ENCODE measurements around the gene TRMT10A.
"Not testable (repeated sequence)": the region's sequence is repeated elsewhere in the genome, so short reads cannot be mapped to it uniquely, and the experiment has no call there.

TRMT10A gene

DNA sequence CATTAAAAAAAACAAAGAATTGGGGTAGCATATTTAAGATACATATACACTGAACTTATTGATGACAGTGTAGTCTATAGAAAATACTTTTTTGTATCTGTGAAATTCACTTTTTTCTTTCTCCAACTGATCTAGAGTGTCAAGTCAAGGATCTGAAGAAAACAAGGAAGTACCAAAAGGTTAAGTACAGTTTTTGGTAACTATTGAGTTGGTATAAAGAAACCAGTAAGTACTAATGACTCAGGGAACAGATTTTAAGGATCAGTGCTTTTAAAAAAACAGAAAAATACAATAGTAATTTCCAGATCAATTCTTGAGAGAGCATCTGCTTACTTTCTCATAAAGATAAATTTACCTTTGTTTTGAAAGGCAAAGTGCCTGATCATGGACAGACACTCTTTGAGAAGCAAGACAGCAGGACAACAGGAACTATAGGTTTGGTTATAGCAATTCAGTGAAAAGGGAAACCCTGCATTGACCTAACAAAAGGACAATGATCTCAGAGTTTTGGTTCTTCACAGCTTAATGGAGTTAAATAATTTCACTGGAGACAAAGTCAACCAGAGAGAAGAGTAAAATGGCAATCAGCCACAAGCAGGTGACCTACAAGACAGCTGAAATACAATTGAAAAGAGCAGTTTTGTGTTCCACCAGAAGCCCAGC, 23.4 kb downstream of the TRMT10A start:
- no peak for DNase-seq

DNA sequence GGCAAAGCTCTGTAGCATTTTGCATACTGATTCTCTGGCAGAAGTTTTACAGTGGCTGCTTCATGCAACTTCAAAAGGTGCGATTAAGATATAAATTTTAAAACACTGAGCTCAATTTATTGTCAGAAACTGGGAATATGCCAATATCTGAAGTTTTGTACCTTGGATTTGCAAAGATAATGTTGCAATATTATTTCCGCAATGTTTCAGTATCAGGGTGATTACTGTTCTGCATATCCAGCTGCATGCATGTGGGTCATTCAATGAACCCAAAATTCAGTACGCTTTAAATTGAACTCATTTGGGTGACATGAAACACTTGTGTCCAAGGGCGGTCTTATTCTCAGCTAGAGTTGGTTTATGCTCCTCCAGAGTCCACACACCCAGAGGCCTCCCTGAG, 26.2 kb downstream of the TRMT10A start:
- DNase-seq, result no peak

DNA sequence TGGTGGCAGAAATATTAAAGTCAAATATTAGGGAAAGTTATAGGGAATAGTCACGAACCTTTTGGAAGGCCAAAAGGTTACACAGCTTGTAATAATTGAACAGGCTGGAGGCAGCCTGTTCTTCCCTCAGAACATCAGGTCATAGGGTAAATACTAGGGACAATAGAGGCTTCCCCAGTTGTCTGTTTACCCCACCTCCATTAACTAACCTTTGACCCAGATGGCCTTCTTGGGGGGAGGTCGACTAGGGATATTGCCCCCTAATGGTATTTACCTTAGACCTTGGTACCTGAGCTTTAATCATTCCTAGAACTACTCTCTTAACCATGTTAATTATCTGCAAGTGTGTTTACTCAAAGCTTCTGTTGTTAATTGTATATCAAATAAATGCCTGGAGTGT, 27.0 kb downstream of the TRMT10A start:
- no peak for DNase-seq

DNA sequence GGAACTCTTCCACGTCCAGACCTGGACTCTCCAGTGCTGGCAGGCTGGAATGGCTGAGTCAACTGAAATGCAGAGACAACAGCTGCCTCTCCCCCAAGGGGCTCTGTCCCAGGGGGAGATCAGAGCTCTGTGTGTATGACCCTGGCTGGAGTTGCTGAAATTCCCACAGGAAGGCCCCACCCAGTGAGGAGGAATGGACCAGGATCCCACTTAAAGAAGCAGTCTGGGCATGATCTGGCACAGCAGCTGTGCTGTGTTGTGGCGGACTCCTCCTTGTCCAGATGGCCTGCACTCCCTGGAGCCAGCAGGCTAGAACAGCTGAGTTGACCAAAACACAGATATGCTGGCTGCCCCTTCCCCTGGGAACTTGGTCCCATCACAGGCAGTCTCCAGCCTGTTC, 27.6 kb downstream of the TRMT10A start:
- DNase-seq, result peak; percentile 28

DNA sequence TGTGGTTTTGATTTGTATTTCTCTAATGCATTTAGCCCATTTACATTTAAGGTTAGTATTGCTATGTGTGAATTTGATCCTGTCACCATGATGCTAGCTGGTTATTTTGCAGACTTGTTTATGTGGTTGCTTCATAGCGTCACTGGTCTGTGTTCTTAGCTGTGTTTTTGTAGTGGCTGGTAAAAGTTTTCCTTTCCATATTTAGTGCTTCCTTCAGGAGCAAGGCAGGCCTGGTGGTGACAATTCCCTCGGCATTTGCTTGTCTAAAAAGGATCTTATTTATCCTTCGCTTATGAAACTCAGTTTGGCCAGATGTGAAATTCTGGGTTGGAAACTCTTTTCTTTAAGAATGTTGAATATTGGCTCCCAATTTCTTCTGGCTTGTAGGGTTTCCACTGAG, 29.1 kb downstream of the TRMT10A start:
- not testable (repeated sequence) for DNase-seq

DNA sequence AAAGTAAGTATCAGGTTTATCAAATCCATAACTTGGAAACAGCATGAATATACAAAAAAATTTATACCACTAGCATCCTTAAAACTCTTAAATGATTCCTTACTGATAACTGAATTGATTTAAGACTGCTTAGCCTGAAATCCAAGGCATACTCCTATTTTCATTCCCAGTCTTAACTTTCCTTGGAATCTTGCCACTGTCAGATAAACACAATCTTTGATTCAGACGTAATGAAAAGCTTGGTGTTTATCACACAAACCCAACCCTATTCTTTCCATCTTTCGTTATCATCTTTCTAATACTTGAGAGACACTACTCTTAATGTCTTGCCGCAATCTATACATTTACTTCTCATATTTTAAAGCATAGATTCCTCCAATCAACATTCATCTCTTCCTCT, 33.9 kb downstream of the TRMT10A start:
- no peak for DNase-seq

DNA sequence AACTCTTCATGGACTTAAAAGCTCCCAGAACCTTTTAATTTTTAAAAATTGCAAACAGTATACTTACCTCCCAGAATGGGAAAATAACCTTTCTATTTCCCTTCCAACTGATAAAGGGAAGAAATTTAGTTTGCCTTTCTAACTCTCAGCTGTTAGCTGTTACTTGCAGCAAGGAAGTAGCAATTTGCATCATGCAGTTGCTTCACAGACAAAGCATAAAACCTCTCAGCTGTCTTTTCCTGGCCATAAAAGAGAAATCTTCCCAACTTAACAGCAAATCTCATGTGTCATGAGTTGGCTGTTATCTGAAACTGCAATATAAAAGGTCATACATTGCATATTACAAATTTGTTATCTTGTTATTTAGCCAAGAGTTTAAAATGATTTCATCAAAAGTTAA, 34.6 kb downstream of the TRMT10A start:
- no peak for DNase-seq

DNA sequence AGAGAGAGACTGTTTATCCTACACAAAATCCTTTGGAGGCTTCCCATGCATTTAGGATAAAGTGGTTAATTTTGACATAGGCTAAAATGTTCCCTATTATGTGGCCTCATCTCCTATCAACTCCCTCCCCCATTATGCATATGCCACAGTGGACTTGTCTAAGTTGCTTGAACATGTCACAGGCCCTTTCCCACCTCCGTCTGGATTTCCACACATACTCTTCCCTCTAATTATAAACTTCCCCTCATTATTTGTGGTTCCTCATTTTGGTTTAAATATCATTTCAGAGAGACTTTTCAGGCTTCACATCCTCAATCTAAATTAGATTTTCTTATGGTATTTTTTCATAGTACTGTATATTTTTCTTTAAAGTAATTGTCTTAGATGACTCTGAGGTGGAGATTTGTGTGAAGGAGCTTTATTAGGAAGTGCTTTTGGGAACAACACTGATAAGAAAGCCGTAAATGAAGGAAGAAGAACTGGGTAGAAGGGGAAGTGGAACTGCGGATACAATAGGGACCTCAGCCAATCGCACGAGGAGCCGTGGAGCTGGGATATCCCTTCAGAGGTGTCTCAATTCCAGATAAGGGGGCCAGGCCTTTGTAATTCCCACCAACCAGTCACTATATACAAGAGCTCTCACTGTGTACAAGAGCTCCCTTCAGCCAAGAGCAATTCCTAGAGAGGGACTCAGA, 45.1 kb downstream of the TRMT10A start:
- DNase-seq, result no peak

DNA sequence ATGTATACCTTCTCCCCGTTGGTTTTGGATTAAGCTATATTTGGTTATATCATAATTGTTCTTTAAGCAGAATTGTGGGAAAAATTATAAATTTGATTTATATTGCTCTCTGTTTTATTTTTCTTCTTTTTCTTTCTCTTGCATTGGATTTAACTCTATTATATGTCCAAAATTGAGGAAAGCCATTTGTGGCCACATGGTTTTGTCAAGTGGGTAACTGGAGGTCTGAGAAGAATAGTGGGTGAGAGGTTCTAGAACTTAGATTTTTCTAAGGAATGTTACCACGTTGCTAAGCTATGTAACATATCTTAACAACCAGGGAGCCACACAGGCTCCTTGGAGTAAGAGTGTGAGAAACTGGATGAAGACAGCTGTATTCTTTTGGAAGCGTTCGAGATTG, 53.1 kb downstream of the TRMT10A start, which contains the start of gene C4orf17:
C4orf17 (plus strand) TSS at position 301 of the 400 bp plus-strand sequence. CDS start 2,061 bp downstream, outside the sequence.
- no peak for DNase-seq

DNA sequence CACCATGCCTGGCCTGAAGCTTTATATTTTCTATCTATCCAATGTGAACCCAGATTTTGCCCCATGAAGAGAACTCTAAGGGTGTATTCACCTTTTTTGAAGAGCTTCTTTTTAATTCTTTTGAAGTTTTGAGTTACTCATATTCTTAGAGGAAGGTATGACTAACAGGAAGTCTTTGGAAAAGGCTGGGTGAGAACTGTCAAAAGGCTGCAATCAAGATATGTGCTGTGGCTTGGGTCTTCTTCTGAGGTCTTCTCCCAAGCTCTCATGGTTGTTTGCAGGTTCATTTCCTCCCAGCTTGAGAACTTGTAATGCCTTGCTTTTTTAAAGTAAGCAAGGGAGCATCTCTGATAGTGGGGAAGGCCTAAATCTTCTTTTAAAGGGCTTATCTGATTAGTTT, 56.1 kb downstream of the TRMT10A start:
- no peak for DNase-seq

DNA sequence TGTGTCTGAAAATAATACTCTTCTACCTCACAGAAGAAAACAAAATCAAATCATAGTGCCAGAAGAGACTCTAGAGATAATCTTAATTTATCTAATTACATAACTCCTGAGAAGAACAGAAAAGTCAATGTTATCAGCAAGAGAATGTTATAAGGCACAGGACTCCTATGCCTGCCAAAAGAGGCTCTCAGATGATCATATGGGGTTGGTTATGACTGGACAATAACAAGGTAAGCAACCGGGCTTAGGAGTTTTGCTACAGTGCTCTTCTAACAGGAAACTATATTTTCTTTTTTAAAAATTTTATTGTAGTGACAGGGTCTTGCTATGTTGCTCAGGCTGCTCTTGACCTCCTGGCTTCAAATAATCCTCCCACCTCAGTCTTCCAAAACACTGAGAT, 56.5 kb downstream of the TRMT10A start:
- DNase-seq, result no peak

DNA sequence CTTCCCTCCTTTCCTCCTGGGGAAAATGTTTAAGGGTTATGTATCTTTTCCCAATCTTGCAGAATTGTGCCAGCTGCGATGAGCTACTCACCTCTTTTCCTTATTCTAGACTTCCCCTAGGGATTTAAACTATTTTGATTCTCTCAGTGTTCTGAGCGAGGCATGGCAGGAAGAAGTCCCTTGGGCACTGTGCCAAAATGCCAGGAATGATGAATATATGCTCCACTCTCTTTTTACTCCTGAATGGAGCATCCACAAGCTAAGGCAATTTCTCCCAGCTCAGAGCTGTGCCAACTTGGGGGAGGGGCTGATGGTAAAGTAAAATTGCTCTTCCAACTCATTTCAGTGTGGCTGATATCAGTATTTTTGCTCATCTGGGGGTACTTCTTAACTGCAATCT, 57.1 kb downstream of the TRMT10A start:
- DNase-seq, result peak; percentile 41

DNA sequence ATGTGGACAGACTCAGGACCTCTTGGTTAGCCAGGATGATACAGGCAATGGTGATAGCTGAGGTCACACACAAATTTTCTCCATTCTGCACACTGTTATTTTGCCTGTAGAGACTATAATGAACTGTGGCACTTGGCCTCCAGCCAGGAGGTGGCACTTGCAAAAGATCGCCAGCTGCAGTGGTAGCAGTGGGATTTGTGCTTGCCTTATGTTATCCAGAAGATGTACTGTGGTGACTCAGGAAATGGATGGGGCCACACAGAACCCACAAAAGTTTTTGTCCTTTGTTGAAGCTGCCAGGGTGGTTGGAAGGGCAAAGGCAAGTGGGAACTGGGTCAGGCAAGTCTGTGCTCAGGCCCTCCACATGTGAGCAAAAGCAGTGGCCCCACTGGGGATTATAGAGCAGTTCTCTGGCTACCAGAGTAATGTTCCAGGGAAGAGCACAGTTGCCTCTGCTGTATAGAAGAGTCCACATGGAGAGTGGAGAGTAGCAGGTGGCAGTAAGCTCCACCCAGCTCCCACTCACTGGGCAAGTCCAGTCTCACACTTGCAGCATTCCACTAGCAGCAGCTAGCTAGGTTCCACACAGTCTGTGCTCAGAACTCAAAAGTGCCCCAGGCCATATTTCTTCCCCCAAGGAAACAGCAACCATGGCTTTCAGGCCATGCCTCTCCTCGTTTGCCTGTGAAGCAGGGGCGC, 58.9 kb downstream of the TRMT10A start:
- peak; percentile 50 for DNase-seq
